Keratinocyte (primary cell): ENCODE measurements around the gene OR52B4.

Experiments used
- EZH2 ChIP-seq: IDR thresholded peaks from one replicate; pipeline ENCODE4 v1.6.1; 2012; ENCODE audit warnings: inconsistent platforms, mild to moderate bottlenecking, low read length, moderate library complexity
- TF ChIP-seq, protein P1 (sequence below), 3 experiments: IDR thresholded peaks in 1 of 3; conservative IDR thresholded peaks in 1 of 3; optimal IDR thresholded peaks in 1 of 3; 2 replicates in 2 of 3; 3 replicates in 1 of 3; pipeline versions ENCODE3 to v1.5.1; 2011; ENCODE audit warnings: low read length in 3 of 3, mild to moderate bottlenecking in 3 of 3, moderate library complexity in 2 of 3, control low read depth in 1 of 3, inconsistent platforms in 1 of 3; ENCODE audit not compliant: insufficient read depth in 2 of 3; ENCODE audit errors: extremely low read depth in 1 of 3

GRCh38 chr11:4393209-4393857 is 25.1 kb upstream of the OR52B4 start, which contains the start of gene TRIM21:
- TF ChIP-seq EZH2 = no peak
- TF ChIP-seq, protein P1, sequence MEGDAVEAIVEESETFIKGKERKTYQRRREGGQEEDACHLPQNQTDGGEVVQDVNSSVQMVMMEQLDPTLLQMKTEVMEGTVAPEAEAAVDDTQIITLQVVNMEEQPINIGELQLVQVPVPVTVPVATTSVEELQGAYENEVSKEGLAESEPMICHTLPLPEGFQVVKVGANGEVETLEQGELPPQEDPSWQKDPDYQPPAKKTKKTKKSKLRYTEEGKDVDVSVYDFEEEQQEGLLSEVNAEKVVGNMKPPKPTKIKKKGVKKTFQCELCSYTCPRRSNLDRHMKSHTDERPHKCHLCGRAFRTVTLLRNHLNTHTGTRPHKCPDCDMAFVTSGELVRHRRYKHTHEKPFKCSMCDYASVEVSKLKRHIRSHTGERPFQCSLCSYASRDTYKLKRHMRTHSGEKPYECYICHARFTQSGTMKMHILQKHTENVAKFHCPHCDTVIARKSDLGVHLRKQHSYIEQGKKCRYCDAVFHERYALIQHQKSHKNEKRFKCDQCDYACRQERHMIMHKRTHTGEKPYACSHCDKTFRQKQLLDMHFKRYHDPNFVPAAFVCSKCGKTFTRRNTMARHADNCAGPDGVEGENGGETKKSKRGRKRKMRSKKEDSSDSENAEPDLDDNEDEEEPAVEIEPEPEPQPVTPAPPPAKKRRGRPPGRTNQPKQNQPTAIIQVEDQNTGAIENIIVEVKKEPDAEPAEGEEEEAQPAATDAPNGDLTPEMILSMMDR (optimal IDR thresholded peaks at IDR 0.05 in 1 of 3, IDR thresholded peaks at IDR 0.05 in 1 of 3, conservative IDR thresholded peaks at IDR 0.05 in 1 of 3; ENCODE audit: extremely low read depth in 1 of 3, insufficient read depth in 2 of 3, low read length in 3 of 3) = no peak
